ENCODE results near the gene ADGRB2.

ADGRB2 gene

GRCh38 chr1:31745946-31746670 lies 18.0 kb downstream of the ADGRB2 start:
- DNase-seq, result no peak

GRCh38 chr1:31745096-31745945 lies 18.8 kb downstream of the ADGRB2 start:
- peak; percentile 12 for DNase-seq

GRCh38 chr1:31744165-31744888 lies 19.8 kb downstream of the ADGRB2 start:
- DNase-seq, result no peak

- DNase-seq, result no peak
Measured at GRCh38 chr1:31742462-31743212, 21.5 kb downstream of the ADGRB2 start.

GRCh38 chr1:31739346-31739745 lies 24.8 kb downstream of the ADGRB2 start:
- no peak for DNase-seq

- no peak for DNase-seq
Measured at GRCh38 chr1:31736675-31737074, 27.5 kb downstream of the ADGRB2 start.

GRCh38 chr1:31735571-31735970 lies 28.6 kb downstream of the ADGRB2 start:
- DNase-seq, result no peak

- DNase-seq, result no peak
Measured at GRCh38 chr1:31734582-31735107, 29.5 kb downstream of the ADGRB2 start.

- no peak for DNase-seq
Measured at GRCh38 chr1:31733389-31734219, 30.5 kb downstream of the ADGRB2 start.

GRCh38 chr1:31732751-31733289 lies 31.3 kb downstream of the ADGRB2 start:
- DNase-seq, result no peak

- no peak for DNase-seq
Measured at GRCh38 chr1:31732343-31732742, 31.8 kb downstream of the ADGRB2 start.

- DNase-seq, result no peak
Measured at GRCh38 chr1:31731049-31731565, 33.0 kb downstream of the ADGRB2 start.

GRCh38 chr1:31730336-31731048 lies 33.6 kb downstream of the ADGRB2 start:
- DNase-seq, result no peak

- no peak for DNase-seq
Measured at GRCh38 chr1:31727849-31728248, 36.3 kb downstream of the ADGRB2 start.

GRCh38 chr1:31727195-31727594 lies 36.9 kb downstream of the ADGRB2 start:
- DNase-seq, result no peak

GRCh38 chr1:31726715-31727114 lies 37.4 kb downstream of the ADGRB2 start:
- DNase-seq, result no peak

GRCh38 chr1:31725777-31726535 lies 38.2 kb downstream of the ADGRB2 start:
- DNase-seq, result no peak

GRCh38 chr1:31725134-31725533 lies 39.0 kb downstream of the ADGRB2 start:
- no peak for DNase-seq

- DNase-seq, result peak; percentile 16
Measured at GRCh38 chr1:31723828-31724359, 40.2 kb downstream of the ADGRB2 start.
